ENCODE data around the gene MAGED2. TPM values are rescaled to one million over a fixed set of nuclear protein-coding genes. Genes with fewer than 3 reads are reported as not detected.

MAGED2 gene
- total RNA-seq, 4 donors from 2014 or later = 32.9 to 215 (median 67.4) TPM

DNA sequence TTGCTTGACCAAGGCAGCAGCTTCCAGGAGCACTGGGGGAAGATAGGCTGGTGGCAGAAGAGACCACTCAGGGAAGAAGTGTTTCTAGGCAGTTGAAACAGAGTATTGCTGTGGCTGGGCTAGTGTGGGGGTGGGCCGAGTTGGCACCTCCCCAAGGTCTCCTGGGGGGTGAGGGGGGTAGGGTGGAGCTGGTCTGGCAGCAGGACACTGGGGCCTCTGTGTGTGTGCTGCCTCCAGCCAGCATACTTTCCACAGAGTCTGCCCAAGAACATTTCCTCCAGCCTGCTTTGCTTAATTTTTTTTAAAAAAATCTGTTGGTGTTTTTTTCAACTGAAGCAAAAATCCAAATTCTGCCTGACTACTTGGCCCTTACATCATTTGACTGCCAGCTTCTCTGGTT is 13.5 kb upstream of the MAGED2 start:
- Histone ChIP-seq H3K27me3 (no peaks in the 10 kb centered on the region), H3K36me3 (no peaks in the 10 kb centered on the region), H3K27ac (no peak overlapping the region), H3K4me3 (no peak overlapping the region), H3K9me3 (no peaks in the 10 kb centered on the region), H3K4me1 (no peaks in the 10 kb centered on the region)
- DNase-seq = no peak
- TF ChIP-seq, protein P1, sequence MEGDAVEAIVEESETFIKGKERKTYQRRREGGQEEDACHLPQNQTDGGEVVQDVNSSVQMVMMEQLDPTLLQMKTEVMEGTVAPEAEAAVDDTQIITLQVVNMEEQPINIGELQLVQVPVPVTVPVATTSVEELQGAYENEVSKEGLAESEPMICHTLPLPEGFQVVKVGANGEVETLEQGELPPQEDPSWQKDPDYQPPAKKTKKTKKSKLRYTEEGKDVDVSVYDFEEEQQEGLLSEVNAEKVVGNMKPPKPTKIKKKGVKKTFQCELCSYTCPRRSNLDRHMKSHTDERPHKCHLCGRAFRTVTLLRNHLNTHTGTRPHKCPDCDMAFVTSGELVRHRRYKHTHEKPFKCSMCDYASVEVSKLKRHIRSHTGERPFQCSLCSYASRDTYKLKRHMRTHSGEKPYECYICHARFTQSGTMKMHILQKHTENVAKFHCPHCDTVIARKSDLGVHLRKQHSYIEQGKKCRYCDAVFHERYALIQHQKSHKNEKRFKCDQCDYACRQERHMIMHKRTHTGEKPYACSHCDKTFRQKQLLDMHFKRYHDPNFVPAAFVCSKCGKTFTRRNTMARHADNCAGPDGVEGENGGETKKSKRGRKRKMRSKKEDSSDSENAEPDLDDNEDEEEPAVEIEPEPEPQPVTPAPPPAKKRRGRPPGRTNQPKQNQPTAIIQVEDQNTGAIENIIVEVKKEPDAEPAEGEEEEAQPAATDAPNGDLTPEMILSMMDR (IDR thresholded peaks at IDR 0.05) = no peak
- TF ChIP-seq EP300 (IDR thresholded peaks at IDR 0.05; ENCODE audit: low read depth) (no peak), POLR2A (IDR thresholded peaks at IDR 0.05) (no peak), POLR2AphosphoS5 (IDR thresholded peaks at IDR 0.05) (no peak)
- 20% methylated on average over 1 of the region's 1 CpG; no CpG with 5 or more reads in 1 of the 2 donors for WGBS, 2 donors (ENCODE audit: low coverage in 1 of 2)
- intact Hi-C loops (cut with DNase I; ENCODE audit: low total_unique reads) (no loop called here), in situ Hi-C loops (cut with MboI; ENCODE audit: low pct_ligation_motif_present in 1 of 4, low pct_unique_long_range_greater_than_20kb in 1 of 4, low sequenced_read_pairs in 3 of 4) (no loop called here)

DNA sequence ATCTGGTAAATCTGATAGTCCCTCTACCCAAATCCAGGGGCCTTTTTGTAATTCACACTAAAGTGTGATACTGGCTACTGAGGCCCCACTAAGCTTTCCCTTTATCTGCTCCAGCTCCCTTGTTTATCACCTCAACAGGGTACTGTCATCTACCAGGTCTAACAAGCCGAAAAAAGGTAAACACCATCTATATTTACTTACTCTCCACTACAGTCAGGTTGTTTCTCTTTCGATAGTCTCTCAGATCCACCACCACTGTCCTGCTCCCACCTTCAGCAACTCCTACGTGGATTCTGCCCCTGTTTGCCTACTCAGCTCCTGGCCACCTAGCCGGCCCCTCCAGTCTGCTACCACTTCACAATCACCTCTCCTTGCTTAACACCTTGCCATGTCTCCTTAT is 12.8 kb upstream of the MAGED2 start:
- Histone ChIP-seq H3K9me3 (no peaks in the 10 kb centered on the region), H3K4me3 (no peak overlapping the region), H3K27ac (no peak overlapping the region), H3K27me3 (no peaks in the 10 kb centered on the region), H3K36me3 (no peaks in the 10 kb centered on the region), H3K4me1 (no peaks in the 10 kb centered on the region)
- WGBS, 2 donors (ENCODE audit: low coverage in 1 of 2) = 56% methylated on average over 4 of the region's 4 CpGs; no CpG with 5 or more reads in 1 of the 2 donors
- intact Hi-C loops (cut with DNase I; ENCODE audit: low total_unique reads) = no loop called here
- DNase-seq = no peak
- no peak for TF ChIP-seq POLR2A (IDR thresholded peaks at IDR 0.05)
- no peak for TF ChIP-seq POLR2AphosphoS5 (IDR thresholded peaks at IDR 0.05)
- TF ChIP-seq, protein P1 (IDR thresholded peaks at IDR 0.05) = no peak
- TF ChIP-seq EP300 (IDR thresholded peaks at IDR 0.05; ENCODE audit: low read depth) = no peak
- in situ Hi-C loops (cut with MboI; ENCODE audit: low pct_ligation_motif_present in 1 of 4, low pct_unique_long_range_greater_than_20kb in 1 of 4, low sequenced_read_pairs in 3 of 4) = no loop called here

DNA sequence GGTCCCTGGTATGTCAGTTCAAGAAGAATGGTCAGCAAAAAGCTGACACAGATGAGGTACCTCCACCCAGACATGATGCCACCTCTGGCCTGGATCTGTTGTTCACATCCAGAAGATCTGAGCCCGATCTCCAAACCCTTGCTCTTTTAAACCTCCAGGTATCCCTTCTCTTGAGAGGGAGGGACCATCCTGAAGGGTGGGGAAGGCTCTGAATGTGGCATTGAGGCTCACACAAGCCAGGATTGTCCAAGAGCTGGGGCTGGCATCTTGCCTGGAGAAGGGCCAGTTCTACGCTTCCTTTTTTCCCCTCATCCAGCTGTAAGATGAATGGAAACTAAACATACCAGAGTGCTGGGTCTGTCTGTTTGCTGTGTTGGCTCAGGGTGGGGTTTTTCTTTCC is 9.4 kb upstream of the MAGED2 start, which contains the start of gene ITIH6:
TSS of gene ITIH6 (minus strand) at position 119 of the 400 bp plus-strand sequence. CDS start at position 74, 45 bp downstream.
- no peaks in the 10 kb centered on the region for H3K27me3 ChIP-seq
- no peak within 1 kb of the TSS for H3K4me3 ChIP-seq
- intact Hi-C loops (cut with DNase I; ENCODE audit: low total_unique reads) = no loop called here
- H3K36me3 ChIP-seq = no peaks in the 10 kb centered on the region
- in situ Hi-C loops (cut with MboI; ENCODE audit: low pct_ligation_motif_present in 1 of 4, low pct_unique_long_range_greater_than_20kb in 1 of 4, low sequenced_read_pairs in 3 of 4) = no loop called here
- 44% methylated on average over 2 of the region's 2 CpGs; no CpG with 5 or more reads in 1 of the 2 donors for WGBS, 2 donors (ENCODE audit: low coverage in 1 of 2)
- no peaks in the 10 kb centered on the region for H3K4me1 ChIP-seq
- no peak for DNase-seq
- TF ChIP-seq POLR2A (IDR thresholded peaks at IDR 0.05) = no peak
- TF ChIP-seq, protein P1 (IDR thresholded peaks at IDR 0.05) = no peak
- TF ChIP-seq EP300 (IDR thresholded peaks at IDR 0.05; ENCODE audit: low read depth) = no peak
- no peak for TF ChIP-seq POLR2AphosphoS5 (IDR thresholded peaks at IDR 0.05)
- no peak within 1 kb of the TSS for H3K27ac ChIP-seq
- no peaks in the 10 kb centered on the region for H3K9me3 ChIP-seq

DNA sequence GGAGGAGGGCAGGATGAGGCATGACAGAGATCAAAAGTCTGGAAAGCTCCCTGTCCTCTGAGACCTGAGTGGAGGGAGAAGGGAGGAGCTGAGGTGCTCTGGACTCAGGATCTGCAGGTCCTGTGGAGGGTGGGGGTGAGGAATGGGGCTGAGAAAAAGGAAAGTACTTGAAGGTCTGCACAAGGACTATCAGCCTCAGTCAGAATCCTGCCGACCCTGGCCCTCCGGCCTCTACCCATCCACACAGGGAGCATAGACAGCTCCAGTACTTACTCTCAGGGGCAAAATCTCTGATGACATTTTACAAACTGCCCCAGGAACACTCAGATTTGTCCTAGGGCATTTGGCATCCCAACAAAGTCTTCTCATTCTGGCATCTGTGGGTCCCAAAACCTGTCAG is 8.5 kb upstream of the MAGED2 start:
- no peak overlapping the region for H3K27ac ChIP-seq
- 92% methylated on average over 2 of the region's 2 CpGs; no CpG with 5 or more reads in 1 of the 2 donors for WGBS, 2 donors (ENCODE audit: low coverage in 1 of 2)
- in situ Hi-C loops (cut with MboI; ENCODE audit: low pct_ligation_motif_present in 1 of 4, low pct_unique_long_range_greater_than_20kb in 1 of 4, low sequenced_read_pairs in 3 of 4) (no loop called here), intact Hi-C loops (cut with DNase I; ENCODE audit: low total_unique reads) (no loop called here)
- TF ChIP-seq EP300 (IDR thresholded peaks at IDR 0.05; ENCODE audit: low read depth) = no peak
- TF ChIP-seq POLR2AphosphoS5 (IDR thresholded peaks at IDR 0.05) = no peak
- TF ChIP-seq POLR2A (IDR thresholded peaks at IDR 0.05) = no peak
- TF ChIP-seq, protein P1 (IDR thresholded peaks at IDR 0.05) = no peak
- no peaks in the 10 kb centered on the region for H3K27me3 ChIP-seq
- H3K9me3 ChIP-seq = no peaks in the 10 kb centered on the region
- H3K4me3 ChIP-seq = no peak overlapping the region
- H3K36me3 ChIP-seq = no peaks in the 10 kb centered on the region
- DNase-seq = no peak
- no peaks in the 10 kb centered on the region for H3K4me1 ChIP-seq

All from transverse colon (tissue), 4 donors.